Neural progenitor cell (in vitro differentiated cells): ENCODE results near the gene CDK2AP2. TPM values are rescaled to one million over a fixed set of nuclear protein-coding genes. Genes with fewer than 3 reads are reported as not detected.
"Not testable (repeated sequence)": the region's sequence is repeated elsewhere in the genome, so short reads cannot be mapped to it uniquely, and the experiment has no call there.

ENCODE experiments used
- DNase-seq: peaks from one replicate; pipeline ENCODE4 v3.0.0-alpha.2; 2016; ENCODE audit warnings: low spot score
- H2AFZ ChIP-seq: fragments of 200-600 bp; sonication (generic); replicated peaks from 2 replicates; pipeline ENCODE4 v1.6.1; 2016; ENCODE audit warnings: antibody characterized with exemption
- H3F3A ChIP-seq: fragments of 200-600 bp; sonication (generic); 2 replicates; pipeline ENCODE4 v1.6.1; 2016; ENCODE audit warnings: antibody characterized with exemption, low read depth
- H3K27ac ChIP-seq: fragments of 200-600 bp; sonication (generic); 2 replicates; pipeline ENCODE4 v1.5.1; 2016; ENCODE audit warnings: mild to moderate bottlenecking
- H3K27me3 ChIP-seq: fragments of 200-600 bp; sonication (generic); 2 replicates; pipeline ENCODE4 v1.6.1; 2016; ENCODE audit warnings: mild to moderate bottlenecking, moderate library complexity
- H3K36me3 ChIP-seq: fragments of 200-600 bp; sonication (generic); 2 replicates; pipeline ENCODE4 v1.5.1; 2016
- H3K4me1 ChIP-seq: fragments of 200-600 bp; sonication (generic); 2 replicates; pipeline ENCODE4 v1.6.1; 2016; ENCODE audit warnings: mixed run types
- H3K4me2 ChIP-seq: fragments of 200-600 bp; sonication (generic); 2 replicates; pipeline ENCODE4 v1.6.1; 2016
- H3K4me3 ChIP-seq: fragments of 200-600 bp; sonication (generic); 2 replicates; pipeline ENCODE4 v1.5.1; 2016
- H3K79me2 ChIP-seq: fragments of 200-600 bp; sonication (generic); 2 replicates; pipeline ENCODE4 v1.6.1; 2016; ENCODE audit warnings: low read depth
- H3K9ac ChIP-seq: fragments of 200-600 bp; sonication (generic); 2 replicates; pipeline ENCODE4 v1.6.1; 2016
- H3K9me3 ChIP-seq: fragments of 200-600 bp; sonication (generic); 2 replicates; pipeline ENCODE4 v1.5.1; 2016; ENCODE audit warnings: low read depth
- H4K20me1 ChIP-seq: fragments of 200-600 bp; sonication (generic); 2 replicates; pipeline ENCODE4 v1.6.1; 2016; ENCODE audit warnings: low read depth
- H3K27ac Mint-ChIP-seq: 3 replicates; pipeline ENCODE4 v1.8.0; 2021; ENCODE audit warnings: mixed read lengths
- H3K27me3 Mint-ChIP-seq: 2 replicates; pipeline ENCODE4 v1.8.0; 2022; ENCODE audit warnings: low read depth, mild to moderate bottlenecking, inconsistent platforms, moderate library complexity, mixed read lengths; ENCODE audit not compliant: insufficient read depth
- H3K36me3 Mint-ChIP-seq: 3 replicates; pipeline ENCODE4 v1.8.0; 2021; ENCODE audit warnings: mixed read lengths
- H3K4me1 Mint-ChIP-seq: 3 replicates; pipeline ENCODE4 v1.8.0; 2021; ENCODE audit warnings: mixed read lengths
- H3K4me3 Mint-ChIP-seq: 3 replicates; pipeline ENCODE4 v1.8.0; 2021; ENCODE audit warnings: mild to moderate bottlenecking, moderate library complexity, mixed read lengths
- H3K9me3 Mint-ChIP-seq: 3 replicates; pipeline ENCODE4 v1.8.0; 2020; ENCODE audit warnings: mixed read lengths
- CTCF ChIP-seq: fragments of 200-600 bp; sonication (generic); IDR thresholded peaks from 2 replicates; pipeline ENCODE4 v1.5.1; 2017; ENCODE audit warnings: antibody characterized with exemption, mild to moderate bottlenecking
- EZH2 ChIP-seq: fragments of 200-600 bp; sonication (generic); IDR thresholded peaks from 2 replicates; pipeline ENCODE4 v1.6.1; 2017; ENCODE audit warnings: antibody characterized with exemption, mild to moderate bottlenecking, moderate library complexity
- EZH2phosphoT487 ChIP-seq: fragments of 200-600 bp; sonication (generic); IDR thresholded peaks from 2 replicates; pipeline ENCODE4 v1.6.1; 2017; ENCODE audit warnings: antibody characterized with exemption
- total RNA-seq: library from RNA; depleted of rRNA; stranded (reverse); fragments of >200 nt; gene quantifications from 2 replicates; pipeline ENCODE4 v1.2.3, GENCODE V29; 2015; ENCODE audit warnings: low replicate concordance

Gene CDK2AP2
- total RNA-seq, 1 donor from 2014 or later = 2.1 TPM

GRCh38 chr11:67486481-67487195 is 21.3 kb downstream of the CDK2AP2 start:
- Mint-ChIP-seq H3K27ac (no peak overlapping the region), H3K36me3 (peaks cover 20% of the 10 kb centered on the region), H3K9me3 (no peaks in the 10 kb centered on the region), H3K4me3 (peak overlapping the region; percentile 33), H3K27me3 (peaks cover 5% of the 10 kb centered on the region), H3K4me1 (peaks cover 43% of the 10 kb centered on the region)
- no peak overlapping the region for H2AFZ ChIP-seq
- no peak for DNase-seq
- no peak overlapping the region for H3K4me2 ChIP-seq
- H3K4me3 ChIP-seq = no peak overlapping the region
- H3K27me3 ChIP-seq = peaks cover 6% of the 10 kb centered on the region
- peaks cover 11% of the 10 kb centered on the region for H3K79me2 ChIP-seq
- H3K36me3 ChIP-seq = no peaks in the 10 kb centered on the region
- H3K4me1 ChIP-seq = no peaks in the 10 kb centered on the region
- no peaks in the 10 kb centered on the region for H4K20me1 ChIP-seq
- no peak for TF ChIP-seq EZH2phosphoT487
- TF ChIP-seq CTCF = no peak
- no peaks in the 10 kb centered on the region for H3F3A ChIP-seq
- H3K9ac ChIP-seq = no peak overlapping the region
- no peaks in the 10 kb centered on the region for H3K9me3 ChIP-seq
- H3K27ac ChIP-seq = no peak overlapping the region

GRCh38 chr11:67485873-67486361 is 22.0 kb downstream of the CDK2AP2 start:
- DNase-seq = not testable (repeated sequence)
- H3K79me2 ChIP-seq = peaks cover 11% of the 10 kb centered on the region

GRCh38 chr11:67484847-67485311 is 23.1 kb downstream of the CDK2AP2 start:
- Mint-ChIP-seq H3K9me3 (no peaks in the 10 kb centered on the region), H3K4me3 (peak overlapping the region; percentile 92), H3K27ac (peak overlapping the region; percentile 59), H3K27me3 (peaks cover 8% of the 10 kb centered on the region), H3K36me3 (peaks cover 17% of the 10 kb centered on the region), H3K4me1 (peaks cover 41% of the 10 kb centered on the region)
- H3K4me2 ChIP-seq = no peak overlapping the region
- H3K4me3 ChIP-seq = no peak overlapping the region
- TF ChIP-seq EZH2 = no peak
- TF ChIP-seq CTCF = no peak
- no peak for TF ChIP-seq EZH2phosphoT487
- H3K27me3 ChIP-seq = peaks cover 11% of the 10 kb centered on the region
- no peaks in the 10 kb centered on the region for H3K36me3 ChIP-seq
- H3F3A ChIP-seq = no peaks in the 10 kb centered on the region
- H3K9me3 ChIP-seq = no peaks in the 10 kb centered on the region
- DNase-seq = no peak
- H2AFZ ChIP-seq = no peak overlapping the region
- H3K4me1 ChIP-seq = no peaks in the 10 kb centered on the region
- peaks cover 11% of the 10 kb centered on the region for H3K79me2 ChIP-seq
- no peak overlapping the region for H3K27ac ChIP-seq
- H4K20me1 ChIP-seq = no peaks in the 10 kb centered on the region
- H3K9ac ChIP-seq = no peak overlapping the region

More at GRCh38 chr11:67485873-67486361, 22.0 kb downstream of the CDK2AP2 start:
- H4K20me1 ChIP-seq, H3K27ac ChIP-seq, H3K27ac Mint-ChIP-seq, H3K9me3 Mint-ChIP-seq, H3K4me1 ChIP-seq, H3K4me2 ChIP-seq, H3K9ac ChIP-seq, H3K36me3 ChIP-seq, H2AFZ ChIP-seq, H3K27me3 Mint-ChIP-seq, H3K4me3 ChIP-seq, H3K27me3 ChIP-seq, H3K9me3 ChIP-seq, H3F3A ChIP-seq: not testable (repeated sequence)
- Mint-ChIP-seq H3K36me3 (peaks cover 18% of the 10 kb centered on the region), H3K4me3 (peak overlapping the region; percentile 62), H3K4me1 (peaks cover 41% of the 10 kb centered on the region)
